ENCODE results near the gene SEMA6A.

Gene SEMA6A

GRCh38 chr5:116494784-116495450 is 79.7 kb downstream of the SEMA6A start:
- no peak for ATAC-seq (ENCODE audit: low read depth)

GRCh38 chr5:116492776-116493175 is 81.8 kb downstream of the SEMA6A start:
- ATAC-seq (ENCODE audit: low read depth): no peak
- H3K27ac Mint-ChIP-seq: no peak overlapping the region

More at GRCh38 chr5:116494784-116495450, 79.7 kb downstream of the SEMA6A start:
- H3K4me3 Mint-ChIP-seq: no peak overlapping the region
- H3K9me3 Mint-ChIP-seq: no peaks in the 10 kb centered on the region
- DNase-seq (ENCODE audit: low spot score in 2 of 2): no peak
- H3K36me3 Mint-ChIP-seq: peaks cover 4% of the 10 kb centered on the region
- no peak overlapping the region for H3K27ac Mint-ChIP-seq
- peaks cover 6% of the 10 kb centered on the region for H3K4me1 Mint-ChIP-seq
- H3K27me3 Mint-ChIP-seq: no peaks in the 10 kb centered on the region

GRCh38 chr5:116492016-116492623 is 82.5 kb downstream of the SEMA6A start:
- Mint-ChIP-seq H3K36me3 (peaks cover 4% of the 10 kb centered on the region), H3K27ac (no peak overlapping the region), H3K9me3 (no peaks in the 10 kb centered on the region), H3K27me3 (no peaks in the 10 kb centered on the region), H3K4me1 (peaks cover 6% of the 10 kb centered on the region), H3K4me3 (no peak overlapping the region)
- DNase-seq (ENCODE audit: low spot score in 2 of 2) (no peak), ATAC-seq (ENCODE audit: low read depth) (no peak)

More at GRCh38 chr5:116492776-116493175, 81.8 kb downstream of the SEMA6A start:
- no peaks in the 10 kb centered on the region for H3K9me3 Mint-ChIP-seq
- H3K4me3 Mint-ChIP-seq: no peak overlapping the region
- DNase-seq (ENCODE audit: low spot score in 2 of 2): no peak
- H3K27me3 Mint-ChIP-seq: no peaks in the 10 kb centered on the region
- H3K36me3 Mint-ChIP-seq: peaks cover 4% of the 10 kb centered on the region
- H3K4me1 Mint-ChIP-seq: peaks cover 6% of the 10 kb centered on the region

GRCh38 chr5:116488356-116489041 is 86.1 kb downstream of the SEMA6A start:
- Mint-ChIP-seq H3K4me1 (peaks cover 3% of the 10 kb centered on the region), H3K9me3 (no peaks in the 10 kb centered on the region), H3K36me3 (peaks cover 2% of the 10 kb centered on the region), H3K4me3 (no peak overlapping the region), H3K27me3 (no peaks in the 10 kb centered on the region), H3K27ac (no peak overlapping the region)
- no peak for ATAC-seq (ENCODE audit: low read depth)
- no peak for DNase-seq (ENCODE audit: low spot score in 2 of 2)

- Mint-ChIP-seq H3K9me3 (no peaks in the 10 kb centered on the region), H3K27me3 (no peaks in the 10 kb centered on the region), H3K36me3 (peaks cover 2% of the 10 kb centered on the region), H3K4me3 (no peak overlapping the region), H3K27ac (no peak overlapping the region), H3K4me1 (no peaks in the 10 kb centered on the region)
- ATAC-seq (ENCODE audit: low read depth) (no peak), DNase-seq (ENCODE audit: low spot score in 2 of 2) (no peak)
Observed at GRCh38 chr5:116487045-116487444, 87.6 kb downstream of the SEMA6A start.

GRCh38 chr5:116486588-116486987 is 88.0 kb downstream of the SEMA6A start:
- H3K27ac Mint-ChIP-seq: no peak overlapping the region
- no peak for ATAC-seq (ENCODE audit: low read depth)
- DNase-seq (ENCODE audit: low spot score in 2 of 2): no peak
- H3K9me3 Mint-ChIP-seq: no peaks in the 10 kb centered on the region
- peaks cover 2% of the 10 kb centered on the region for H3K36me3 Mint-ChIP-seq
- no peak overlapping the region for H3K4me3 Mint-ChIP-seq
- H3K27me3 Mint-ChIP-seq: no peaks in the 10 kb centered on the region
- no peaks in the 10 kb centered on the region for H3K4me1 Mint-ChIP-seq

- no peaks in the 10 kb centered on the region for H3K27me3 Mint-ChIP-seq
- H3K4me1 Mint-ChIP-seq: no peaks in the 10 kb centered on the region
- DNase-seq (ENCODE audit: low spot score in 2 of 2): no peak
- no peak overlapping the region for H3K27ac Mint-ChIP-seq
- ATAC-seq (ENCODE audit: low read depth): no peak
- H3K9me3 Mint-ChIP-seq: no peaks in the 10 kb centered on the region
- H3K36me3 Mint-ChIP-seq: peaks cover 10% of the 10 kb centered on the region
- H3K4me3 Mint-ChIP-seq: no peak overlapping the region
Observed at GRCh38 chr5:116484645-116485044, 90.0 kb downstream of the SEMA6A start.

GRCh38 chr5:116482394-116482793 is 92.2 kb downstream of the SEMA6A start:
- H3K27me3 Mint-ChIP-seq: no peaks in the 10 kb centered on the region
- H3K27ac Mint-ChIP-seq: no peak overlapping the region
- no peak overlapping the region for H3K4me3 Mint-ChIP-seq
- no peak for ATAC-seq (ENCODE audit: low read depth)
- DNase-seq (ENCODE audit: low spot score in 2 of 2): no peak
- no peaks in the 10 kb centered on the region for H3K4me1 Mint-ChIP-seq
- peaks cover under 1% of the 10 kb centered on the region for H3K9me3 Mint-ChIP-seq
- H3K36me3 Mint-ChIP-seq: peaks cover 23% of the 10 kb centered on the region

GRCh38 chr5:116480894-116481510 is 93.6 kb downstream of the SEMA6A start:
- no peaks in the 10 kb centered on the region for H3K4me1 Mint-ChIP-seq
- no peak overlapping the region for H3K4me3 Mint-ChIP-seq
- no peak overlapping the region for H3K27ac Mint-ChIP-seq
- ATAC-seq (ENCODE audit: low read depth) (no peak), DNase-seq (ENCODE audit: low spot score in 2 of 2) (no peak)
- H3K36me3 Mint-ChIP-seq: peaks cover 31% of the 10 kb centered on the region
- no peaks in the 10 kb centered on the region for H3K27me3 Mint-ChIP-seq
- peaks cover 4% of the 10 kb centered on the region for H3K9me3 Mint-ChIP-seq

- no peak overlapping the region for H3K4me3 Mint-ChIP-seq
- no peaks in the 10 kb centered on the region for H3K4me1 Mint-ChIP-seq
- H3K27me3 Mint-ChIP-seq: no peaks in the 10 kb centered on the region
- no peak overlapping the region for H3K27ac Mint-ChIP-seq
- H3K9me3 Mint-ChIP-seq: peaks cover 4% of the 10 kb centered on the region
- no peak for DNase-seq (ENCODE audit: low spot score in 2 of 2)
- H3K36me3 Mint-ChIP-seq: peaks cover 39% of the 10 kb centered on the region
- no peak for ATAC-seq (ENCODE audit: low read depth)
Observed at GRCh38 chr5:116479776-116480675, 94.6 kb downstream of the SEMA6A start.

GRCh38 chr5:116478491-116478890 is 96.1 kb downstream of the SEMA6A start:
- Mint-ChIP-seq H3K4me1 (no peaks in the 10 kb centered on the region), H3K9me3 (peaks cover 4% of the 10 kb centered on the region), H3K27ac (no peak overlapping the region), H3K27me3 (no peaks in the 10 kb centered on the region), H3K4me3 (no peak overlapping the region), H3K36me3 (peaks cover 37% of the 10 kb centered on the region)
- ATAC-seq (ENCODE audit: low read depth): no peak
- no peak for DNase-seq (ENCODE audit: low spot score in 2 of 2)

GRCh38 chr5:116476897-116477537 is 97.6 kb downstream of the SEMA6A start:
- no peak for ATAC-seq (ENCODE audit: low read depth)
- no peak for DNase-seq (ENCODE audit: low spot score in 2 of 2)
- peaks cover 4% of the 10 kb centered on the region for H3K9me3 Mint-ChIP-seq
- H3K36me3 Mint-ChIP-seq: peaks cover 40% of the 10 kb centered on the region
- H3K4me1 Mint-ChIP-seq: no peaks in the 10 kb centered on the region
- H3K27me3 Mint-ChIP-seq: no peaks in the 10 kb centered on the region
- H3K4me3 Mint-ChIP-seq: no peak overlapping the region
- no peak overlapping the region for H3K27ac Mint-ChIP-seq

GRCh38 chr5:116475338-116475737 is 99.3 kb downstream of the SEMA6A start:
- peaks cover 4% of the 10 kb centered on the region for H3K9me3 Mint-ChIP-seq
- H3K27ac Mint-ChIP-seq: no peak overlapping the region
- peaks cover 42% of the 10 kb centered on the region for H3K36me3 Mint-ChIP-seq
- H3K27me3 Mint-ChIP-seq: no peaks in the 10 kb centered on the region
- DNase-seq (ENCODE audit: low spot score in 2 of 2) (no peak), ATAC-seq (ENCODE audit: low read depth) (no peak)
- H3K4me3 Mint-ChIP-seq: no peak overlapping the region
- H3K4me1 Mint-ChIP-seq: no peaks in the 10 kb centered on the region

Measured in memory B cell (primary cell).